Measurements from ENCODE around the gene KRT3.
"Not testable (repeated sequence)": the region's sequence is repeated elsewhere in the genome, so short reads cannot be mapped to it uniquely, and the experiment has no call there.

KRT3 gene

GRCh38 chr12:52777566-52777965, 18.4 kb downstream of the KRT3 start:
- no peak for DNase-seq

- DNase-seq: no peak
Observed at GRCh38 chr12:52776913-52777395, 19.0 kb downstream of the KRT3 start, which contains the start of gene KRT76. KRT76 (minus strand) TSS chr12:52777345; CDS start chr12:52777291, 54 bp downstream.

GRCh38 chr12:52776435-52776834, 19.5 kb downstream of the KRT3 start:
- DNase-seq: no peak

- DNase-seq: no peak
Observed at GRCh38 chr12:52774629-52775250, 21.2 kb downstream of the KRT3 start.

GRCh38 chr12:52772772-52773171, 23.1 kb downstream of the KRT3 start:
- no peak for DNase-seq

GRCh38 chr12:52772188-52772587, 23.7 kb downstream of the KRT3 start:
- no peak for DNase-seq

GRCh38 chr12:52771505-52771904, 24.4 kb downstream of the KRT3 start:
- no peak for DNase-seq

GRCh38 chr12:52771088-52771487, 24.8 kb downstream of the KRT3 start:
- no peak for DNase-seq

GRCh38 chr12:52769946-52770345, 26.0 kb downstream of the KRT3 start:
- no peak for DNase-seq

- DNase-seq: no peak
Observed at GRCh38 chr12:52769354-52769753, 26.6 kb downstream of the KRT3 start.

GRCh38 chr12:52768479-52769200, 27.3 kb downstream of the KRT3 start:
- no peak for DNase-seq

- DNase-seq: no peak
Observed at GRCh38 chr12:52767427-52767826, 28.5 kb downstream of the KRT3 start.

GRCh38 chr12:52767020-52767379, 28.9 kb downstream of the KRT3 start:
- DNase-seq: no peak

- no peak for DNase-seq
Observed at GRCh38 chr12:52766351-52767019, 29.4 kb downstream of the KRT3 start.

- DNase-seq: no peak
Observed at GRCh38 chr12:52765702-52766101, 30.2 kb downstream of the KRT3 start.

GRCh38 chr12:52763991-52764390, 31.9 kb downstream of the KRT3 start:
- no peak for DNase-seq

- DNase-seq: no peak
Observed at GRCh38 chr12:52763036-52763659, 32.8 kb downstream of the KRT3 start.

- DNase-seq: no peak
Observed at GRCh38 chr12:52761802-52762201, 34.1 kb downstream of the KRT3 start.

- not testable (repeated sequence) for DNase-seq
Observed at GRCh38 chr12:52761218-52761617, 34.7 kb downstream of the KRT3 start.

GRCh38 chr12:52760623-52761022, 35.3 kb downstream of the KRT3 start:
- DNase-seq: no peak

- DNase-seq: peak; percentile 15
Observed at GRCh38 chr12:52759695-52760094, 36.2 kb downstream of the KRT3 start.

- DNase-seq: no peak
Observed at GRCh38 chr12:52759218-52759617, 36.7 kb downstream of the KRT3 start.

- DNase-seq: no peak
Observed at GRCh38 chr12:52757449-52758176, 38.3 kb downstream of the KRT3 start.

Data from hematopoietic multipotent progenitor cell treated with erythropoietin and hydrocortisone succinate and interleukin-3 and kit ligand, for 6 days (in vitro differentiated cells).